Panc1 (cell line): Measurements from ENCODE around the gene GDI2. TPM values are rescaled to one million over a fixed set of nuclear protein-coding genes. Genes with fewer than 3 reads are reported as not detected.
A peak's percentile ranks its signal among the peaks of the same experiment; 100 is the strongest.

Experiments used
- ATAC-seq: fragments of 200-7000 bp; cut with Tn5 transposase; 2 replicates; pipeline ENCODE4 v1.9.1; 2020; ENCODE audit warnings: mild to moderate bottlenecking, moderate library complexity
- BruUV-seq: library from RNA; stranded (reverse); fragments of 400-500 nt; replicated peaks from 2 replicates; lab custom pipeline; 2021; lab: Mats Ljungman, UMichigan
- CTCF ChIA-PET: fragments of 300-600 bp; sonication (Branson Sonifier 250); formaldehyde crosslinking; loops from one replicate; lab custom pipeline; 2022; ENCODE audit warnings: antibody characterized with exemption; lab: Charles Lee
- POLR2A ChIA-PET: fragments of 300-600 bp; sonication (Branson Sonifier 250); formaldehyde crosslinking; loops from one replicate; lab custom pipeline; 2022; ENCODE audit warnings: antibody characterized with exemption; lab: Charles Lee
- DNase-seq: peaks from one replicate; pipeline ENCODE4 v3.0.0-alpha.2; 2010; ENCODE audit warnings: low read depth, low spot score
- H3K27ac ChIP-seq: 2 replicates; pipeline ENCODE4 v1.5.1; 2011; ENCODE audit warnings: mild to moderate bottlenecking, low read length, inconsistent platforms
- H3K27me3 ChIP-seq: fragments of 200-500 bp; sonication (Bioruptor generic); 2 replicates; pipeline ENCODE4 v1.6.0; 2014; ENCODE audit warnings: low read length, inconsistent platforms; ENCODE audit not compliant: control insufficient read depth, insufficient read depth
- H3K36me3 ChIP-seq: fragments of 200-500 bp; sonication (Bioruptor generic); 2 replicates; pipeline ENCODE4 v1.5.1; 2014; ENCODE audit warnings: inconsistent platforms, mild to moderate bottlenecking, low read length, moderate library complexity; ENCODE audit not compliant: control insufficient read depth, insufficient read depth
- H3K4me1 ChIP-seq: 2 replicates; pipeline ENCODE4 v1.5.1; 2011; ENCODE audit warnings: inconsistent platforms, mild to moderate bottlenecking, low read length, moderate library complexity; ENCODE audit not compliant: control insufficient read depth, insufficient read depth
- H3K4me3 ChIP-seq, 2 experiments: 2 replicates each; pipeline ENCODE4 v1.5.1; 2011 to 2012; ENCODE audit warnings: low read depth in 2 of 2, low read length in 2 of 2, mild to moderate bottlenecking in 2 of 2, inconsistent platforms in 1 of 2, moderate library complexity in 1 of 2
- H3K9me3 ChIP-seq: fragments of 200-500 bp; sonication (Bioruptor generic); 2 replicates; pipeline ENCODE4 v1.5.1; 2014; ENCODE audit warnings: low read depth, mild to moderate bottlenecking, inconsistent platforms, low read length, moderate library complexity; ENCODE audit not compliant: control insufficient read depth, insufficient read depth
- CTCF ChIP-seq: fragments of 450-650 bp; IDR thresholded peaks from 2 replicates; pipeline ENCODE4 v1.5.1; 2017; ENCODE audit warnings: mild to moderate bottlenecking
- POLR2AphosphoS5 ChIP-seq: IDR thresholded peaks from 2 replicates; pipeline ENCODE4 v1.6.1; 2012; ENCODE audit warnings: mild to moderate bottlenecking, low read depth, low read length, moderate library complexity
- REST ChIP-seq, 2 experiments: IDR thresholded peaks; 2 replicates each; pipeline ENCODE4 v1.6.1; 2011 to 2012; ENCODE audit warnings: low read depth in 2 of 2, control low read depth in 1 of 2, low read length in 1 of 2, mild to moderate bottlenecking in 1 of 2, moderate library complexity in 1 of 2; ENCODE audit not compliant: insufficient read depth in 1 of 2
- SIN3A ChIP-seq: IDR thresholded peaks from 2 replicates; pipeline ENCODE4 v1.6.1; 2012; ENCODE audit warnings: low read depth, mild to moderate bottlenecking, low read length, moderate library complexity, borderline replicate concordance; ENCODE audit not compliant: insufficient read depth
- TCF7L2 ChIP-seq: IDR thresholded peaks from 2 replicates; pipeline ENCODE4 v1.6.1; 2011; ENCODE audit warnings: mild to moderate bottlenecking, low read depth, low read length, inconsistent platforms
- in situ Hi-C: cut with HindIII; loops from 2 replicates; pipeline ENCODE4 v1.10.0; 2016; ENCODE audit warnings: low sequenced_read_pairs, low pct_unique_long_range_greater_than_20kb
- intact Hi-C: fragments of 100-400 bp; cut with micrococcal nuclease; formaldehyde crosslinking; loops from one replicate; pipeline ENCODE4 v1.10.0; 2022; ENCODE audit not compliant: unreplicated experiment
- total RNA-seq: library from RNA; stranded (reverse); gene quantifications from one replicate; pipeline ENCODE4 v1.2.1, GENCODE V29; 2021; ENCODE audit not compliant: unreplicated experiment

Gene GDI2
- total RNA-seq, 1 experiment from 2014 or later, result 130 TPM

GRCh38 chr10:5765617-5766016, 47.6 kb downstream of the GDI2 start:
- intact Hi-C loops (no loop called here), in situ Hi-C loops (no loop called here)
- TF ChIP-seq REST (IDR thresholded peaks at IDR 0.05; ENCODE audit: insufficient read depth in 1 of 2, low read depth in 2 of 2, low read length in 1 of 2) (no peak), POLR2AphosphoS5 (no peak), CTCF (no peak), TCF7L2 (no peak), SIN3A (no peak)
- no peak for DNase-seq
- H3K27ac ChIP-seq, result no peak overlapping the region
- H3K4me1 ChIP-seq, result no peaks in the 10 kb centered on the region; the same call in 1 of the 2 replicates
- ATAC-seq, result no peak
- H3K36me3 ChIP-seq, result peaks cover 22% of the 10 kb centered on the region
- ChIA-PET POLR2A (no interaction called here), CTCF (no interaction called here)
- no TSS peak for BruUV-seq
- no peaks in the 10 kb centered on the region for H3K9me3 ChIP-seq
- no peak overlapping the region for H3K4me3 ChIP-seq
- H3K27me3 ChIP-seq, result no peaks in the 10 kb centered on the region

GRCh38 chr10:5764422-5765297, 48.6 kb downstream of the GDI2 start:
- Histone ChIP-seq H3K9me3 (no peaks in the 10 kb centered on the region), H3K27me3 (no peaks in the 10 kb centered on the region), H3K27ac (no peak overlapping the region), H3K4me1 (no peaks in the 10 kb centered on the region; the same call in 1 of the 2 replicates), H3K4me3 (no peak overlapping the region), H3K36me3 (peaks cover 27% of the 10 kb centered on the region)
- ATAC-seq (peak; percentile 45; the same call in 1 of the 2 replicates), DNase-seq (no peak)
- TF ChIP-seq TCF7L2 (no peak), POLR2AphosphoS5 (no peak), SIN3A (no peak), REST (IDR thresholded peaks at IDR 0.05; ENCODE audit: insufficient read depth in 1 of 2, low read depth in 2 of 2, low read length in 1 of 2) (no peak), CTCF (peak; percentile 33; the same call in 1 of the 2 replicates)
- in situ Hi-C loops, result no loop called here
- BruUV-seq, result no TSS peak
- CTCF ChIA-PET, result no interaction called here
- intact Hi-C loops, result no loop called here
- POLR2A ChIA-PET, result interaction anchor here (0.5 kb wide), 1 partner anchor 106 kb away, joined by 6 read pairs; no protein-coding TSS in a partner anchor
